GM12874 (cell line): ENCODE data around the gene EN2.

Source experiments
- CTCF ChIP-seq: IDR thresholded peaks from 2 replicates; pipeline ENCODE4 v1.5.1; 2011; ENCODE audit warnings: low read depth, mild to moderate bottlenecking, control low read depth, low read length, moderate library complexity; ENCODE audit not compliant: insufficient read depth

Gene EN2

GRCh38 chr7:155448632-155449007 is 9.3 kb upstream of the EN2 start:
- no peak for TF ChIP-seq CTCF

GRCh38 chr7:155449008-155449868 is 8.7 kb upstream of the EN2 start:
- TF ChIP-seq CTCF: no peak

- no peak for TF ChIP-seq CTCF
These were observed 7.9 kb upstream of the EN2 start for GRCh38 chr7:155449869-155450557.

- TF ChIP-seq CTCF: no peak
These were observed 7.4 kb upstream of the EN2 start for GRCh38 chr7:155450558-155450969.

GRCh38 chr7:155450970-155451801 is 6.7 kb upstream of the EN2 start:
- no peak for TF ChIP-seq CTCF

GRCh38 chr7:155451840-155452239 is 6.1 kb upstream of the EN2 start:
- TF ChIP-seq CTCF: no peak
